ENCODE data around the gene CEND1.

The CEND1 gene

DNA sequence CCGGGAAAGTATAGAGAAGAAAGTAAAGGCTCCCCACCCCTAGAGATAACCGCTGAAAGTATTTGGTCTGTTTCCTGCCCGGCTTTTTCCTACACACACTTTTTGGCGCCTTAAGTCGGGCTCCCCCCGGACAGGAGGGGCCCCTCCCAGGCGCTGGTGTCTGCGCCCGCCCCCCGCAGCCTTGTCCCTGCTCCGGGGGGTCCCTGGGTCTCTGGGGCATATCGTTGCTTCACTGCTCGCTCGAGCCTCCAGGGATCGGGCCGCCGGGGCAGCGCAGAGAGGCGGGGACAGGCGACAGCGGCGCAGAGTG is 36.9 kb upstream of the CEND1 start:
- TF ChIP-seq, protein P1, sequence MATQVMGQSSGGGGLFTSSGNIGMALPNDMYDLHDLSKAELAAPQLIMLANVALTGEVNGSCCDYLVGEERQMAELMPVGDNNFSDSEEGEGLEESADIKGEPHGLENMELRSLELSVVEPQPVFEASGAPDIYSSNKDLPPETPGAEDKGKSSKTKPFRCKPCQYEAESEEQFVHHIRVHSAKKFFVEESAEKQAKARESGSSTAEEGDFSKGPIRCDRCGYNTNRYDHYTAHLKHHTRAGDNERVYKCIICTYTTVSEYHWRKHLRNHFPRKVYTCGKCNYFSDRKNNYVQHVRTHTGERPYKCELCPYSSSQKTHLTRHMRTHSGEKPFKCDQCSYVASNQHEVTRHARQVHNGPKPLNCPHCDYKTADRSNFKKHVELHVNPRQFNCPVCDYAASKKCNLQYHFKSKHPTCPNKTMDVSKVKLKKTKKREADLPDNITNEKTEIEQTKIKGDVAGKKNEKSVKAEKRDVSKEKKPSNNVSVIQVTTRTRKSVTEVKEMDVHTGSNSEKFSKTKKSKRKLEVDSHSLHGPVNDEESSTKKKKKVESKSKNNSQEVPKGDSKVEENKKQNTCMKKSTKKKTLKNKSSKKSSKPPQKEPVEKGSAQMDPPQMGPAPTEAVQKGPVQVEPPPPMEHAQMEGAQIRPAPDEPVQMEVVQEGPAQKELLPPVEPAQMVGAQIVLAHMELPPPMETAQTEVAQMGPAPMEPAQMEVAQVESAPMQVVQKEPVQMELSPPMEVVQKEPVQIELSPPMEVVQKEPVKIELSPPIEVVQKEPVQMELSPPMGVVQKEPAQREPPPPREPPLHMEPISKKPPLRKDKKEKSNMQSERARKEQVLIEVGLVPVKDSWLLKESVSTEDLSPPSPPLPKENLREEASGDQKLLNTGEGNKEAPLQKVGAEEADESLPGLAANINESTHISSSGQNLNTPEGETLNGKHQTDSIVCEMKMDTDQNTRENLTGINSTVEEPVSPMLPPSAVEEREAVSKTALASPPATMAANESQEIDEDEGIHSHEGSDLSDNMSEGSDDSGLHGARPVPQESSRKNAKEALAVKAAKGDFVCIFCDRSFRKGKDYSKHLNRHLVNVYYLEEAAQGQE (IDR thresholded peaks at IDR 0.05; ENCODE audit: insufficient read depth in 1 of 2, low read depth in 2 of 2, low read length in 2 of 2) = no peak
- TF ChIP-seq TAF1 (IDR thresholded peaks at IDR 0.05; ENCODE audit: borderline replicate concordance, insufficient read depth, low read length) = no peak
- no peak for TF ChIP-seq SIN3A (IDR thresholded peaks at IDR 0.05; ENCODE audit: borderline replicate concordance, insufficient read depth, low read length)
- no peak for TF ChIP-seq POLR2AphosphoS5 (IDR thresholded peaks at IDR 0.05; ENCODE audit: low read depth, low read length)
- no peak for TF ChIP-seq FOXP2 (optimal IDR thresholded peaks at IDR 0.05; ENCODE audit: borderline replicate concordance, extremely low read depth, extremely low read length, insufficient read depth)

DNA sequence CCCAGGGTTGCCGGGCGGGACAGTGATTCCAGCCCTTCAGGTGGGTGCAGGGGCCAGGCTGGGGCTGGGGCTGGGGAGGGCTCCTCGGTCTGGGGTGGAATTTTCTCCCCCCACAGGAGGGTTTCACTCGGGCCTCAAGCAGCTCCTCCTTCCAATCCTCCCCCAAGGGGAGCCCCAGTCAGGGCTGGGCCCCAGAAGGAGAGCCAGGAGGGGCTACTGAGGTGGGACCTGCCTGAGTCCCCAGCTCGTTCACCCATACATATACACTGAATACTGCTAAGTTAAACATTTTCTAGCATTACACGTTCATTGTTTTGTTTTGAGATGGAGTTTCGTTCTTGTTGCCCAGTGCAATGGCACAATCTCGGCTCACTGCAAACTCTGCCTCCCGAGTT is 36.3 kb upstream of the CEND1 start:
- TF ChIP-seq FOXP2 (optimal IDR thresholded peaks at IDR 0.05; ENCODE audit: borderline replicate concordance, extremely low read depth, extremely low read length, insufficient read depth) (no peak), POLR2AphosphoS5 (IDR thresholded peaks at IDR 0.05; ENCODE audit: low read depth, low read length) (no peak), TAF1 (IDR thresholded peaks at IDR 0.05; ENCODE audit: borderline replicate concordance, insufficient read depth, low read length) (no peak), SIN3A (IDR thresholded peaks at IDR 0.05; ENCODE audit: borderline replicate concordance, insufficient read depth, low read length) (no peak)
- TF ChIP-seq, protein P1 (IDR thresholded peaks at IDR 0.05; ENCODE audit: insufficient read depth in 1 of 2, low read depth in 2 of 2, low read length in 2 of 2) = no peak

DNA sequence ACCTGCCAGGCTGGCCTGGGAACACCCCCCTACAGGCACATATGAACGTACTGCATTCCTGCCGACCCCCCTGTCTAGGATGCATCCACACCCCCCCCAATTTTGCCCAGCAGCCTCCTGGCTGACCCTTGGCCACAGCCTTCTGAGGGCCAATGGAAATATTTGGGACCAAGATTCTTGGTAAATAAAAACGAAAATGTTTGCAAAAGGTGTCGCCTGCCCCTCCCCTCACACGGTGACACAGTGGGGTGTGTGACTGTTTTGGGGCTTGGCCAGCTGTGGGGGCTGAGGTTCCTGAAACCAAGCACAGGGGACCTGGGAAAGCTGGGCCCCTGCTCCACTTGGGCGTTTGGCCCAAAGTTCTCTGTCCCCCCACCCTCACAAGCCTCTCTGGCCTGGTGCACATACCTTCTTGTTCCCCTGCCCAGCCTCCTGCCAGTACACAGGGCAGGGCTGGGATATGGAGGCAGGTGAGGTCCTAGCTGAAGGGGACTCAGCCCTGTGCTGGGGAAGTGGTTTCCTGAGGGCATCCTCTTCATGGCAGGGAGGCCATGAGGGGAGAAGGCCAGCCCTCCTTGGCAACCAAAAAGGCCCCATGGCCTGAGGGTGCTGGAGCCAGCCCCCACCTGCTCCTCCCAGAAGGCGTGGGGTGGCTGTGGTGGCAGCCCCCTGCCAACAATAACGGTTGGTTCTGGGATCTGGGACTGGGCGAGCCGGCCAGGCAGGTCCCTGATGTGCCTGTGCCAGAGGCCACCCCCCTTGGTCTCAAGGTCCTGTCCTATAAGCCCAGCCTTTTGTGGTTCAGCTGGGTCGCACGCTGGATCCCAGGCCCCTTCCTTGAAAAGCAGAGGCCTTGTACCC is 35.7 kb upstream of the CEND1 start:
- TF ChIP-seq FOXP2 (optimal IDR thresholded peaks at IDR 0.05; ENCODE audit: borderline replicate concordance, extremely low read depth, extremely low read length, insufficient read depth) (no peak), SIN3A (IDR thresholded peaks at IDR 0.05; ENCODE audit: borderline replicate concordance, insufficient read depth, low read length) (no peak)

DNA sequence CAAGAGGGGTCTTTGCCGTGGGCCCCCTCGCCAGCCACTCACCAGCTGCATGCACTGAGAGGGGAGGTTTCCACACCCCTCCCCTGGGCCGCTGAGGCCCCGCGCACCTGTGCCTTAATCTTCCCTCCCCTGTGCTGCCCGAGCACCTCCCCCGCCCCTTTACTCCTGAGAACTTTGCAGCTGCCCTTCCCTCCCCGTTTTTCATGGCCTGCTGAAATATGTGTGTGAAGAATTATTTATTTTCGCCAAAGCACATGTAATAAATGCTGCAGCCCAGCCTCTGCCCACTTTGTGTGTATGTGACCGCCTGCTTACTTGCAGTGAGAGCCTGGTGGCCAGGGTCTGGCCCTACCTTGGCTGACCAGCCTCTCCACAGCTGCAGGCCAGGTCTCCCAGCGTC is 35.1 kb upstream of the CEND1 start:
- TF ChIP-seq FOXP2 (optimal IDR thresholded peaks at IDR 0.05; ENCODE audit: borderline replicate concordance, extremely low read depth, extremely low read length, insufficient read depth) = no peak
- TF ChIP-seq TAF1 (IDR thresholded peaks at IDR 0.05; ENCODE audit: borderline replicate concordance, insufficient read depth, low read length) = no peak
- TF ChIP-seq POLR2AphosphoS5 (IDR thresholded peaks at IDR 0.05; ENCODE audit: low read depth, low read length) = no peak
- TF ChIP-seq SIN3A (IDR thresholded peaks at IDR 0.05; ENCODE audit: borderline replicate concordance, insufficient read depth, low read length) = no peak
- TF ChIP-seq, protein P1 (IDR thresholded peaks at IDR 0.05; ENCODE audit: insufficient read depth in 1 of 2, low read depth in 2 of 2, low read length in 2 of 2) = no peak

DNA sequence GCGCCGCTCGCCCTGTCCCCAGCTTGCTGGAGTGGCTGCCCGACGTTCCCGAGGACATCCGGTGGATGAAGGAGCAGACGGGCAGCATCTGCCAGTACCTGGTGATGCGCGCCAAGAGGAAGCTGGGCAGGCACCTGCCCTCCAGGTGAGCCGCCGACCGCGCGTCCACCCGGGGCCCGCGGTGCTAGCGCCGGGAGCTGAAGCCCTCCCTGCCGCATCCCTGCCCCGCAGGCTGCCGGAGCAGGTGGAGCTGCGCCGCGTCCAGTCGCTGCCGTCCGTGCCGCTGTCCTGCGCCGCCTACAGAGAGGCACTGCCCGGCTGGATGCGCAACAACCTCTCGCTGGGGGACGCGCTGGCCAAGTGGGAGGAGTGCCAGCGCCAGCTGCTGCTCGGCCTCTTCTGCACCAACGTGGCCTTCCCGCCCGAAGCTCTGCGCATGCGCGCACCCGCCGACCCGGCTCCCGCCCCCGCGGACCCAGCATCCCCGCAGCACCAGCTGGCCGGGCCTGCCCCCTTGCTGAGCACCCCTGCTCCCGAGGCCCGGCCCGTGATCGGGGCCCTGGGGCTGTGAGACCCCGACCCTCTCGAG is 34.5 kb upstream of the CEND1 start:
- TF ChIP-seq SIN3A (IDR thresholded peaks at IDR 0.05; ENCODE audit: borderline replicate concordance, insufficient read depth, low read length) = no peak
- TF ChIP-seq TAF1 (IDR thresholded peaks at IDR 0.05; ENCODE audit: borderline replicate concordance, insufficient read depth, low read length) = no peak
- no peak for TF ChIP-seq POLR2AphosphoS5 (IDR thresholded peaks at IDR 0.05; ENCODE audit: low read depth, low read length)
- no peak for TF ChIP-seq FOXP2 (optimal IDR thresholded peaks at IDR 0.05; ENCODE audit: borderline replicate concordance, extremely low read depth, extremely low read length, insufficient read depth)
- TF ChIP-seq, protein P1 (IDR thresholded peaks at IDR 0.05; ENCODE audit: insufficient read depth in 1 of 2, low read depth in 2 of 2, low read length in 2 of 2) = no peak

Data from PFSK-1 (cell line).